D341Med (cell line): ENCODE measurements around the gene SYNC.
"Not testable (repeated sequence)": the region's sequence is repeated elsewhere in the genome, so short reads cannot be mapped to it uniquely, and the experiment has no call there.

Source experiments
- DNase-seq: peaks from one replicate; pipeline ENCODE4 v3.0.0; 2012; ENCODE audit warnings: low spot score

The SYNC gene

GRCh38 chr1:32724678-32725614 is 22.4 kb upstream of the SYNC start:
- peak; percentile 50 for DNase-seq

- DNase-seq, result no peak
These were observed 17.2 kb upstream of the SYNC start for GRCh38 chr1:32719681-32720275.

- no peak for DNase-seq
These were observed 16.0 kb upstream of the SYNC start for GRCh38 chr1:32718527-32718926.

- no peak for DNase-seq
These were observed 15.5 kb upstream of the SYNC start for GRCh38 chr1:32718036-32718435.

- no peak for DNase-seq
These were observed 14.9 kb upstream of the SYNC start for GRCh38 chr1:32717503-32717902.

- peak; percentile 69 for DNase-seq
These were observed 14.0 kb upstream of the SYNC start for GRCh38 chr1:32716312-32717148.

GRCh38 chr1:32715901-32716311 is 13.3 kb upstream of the SYNC start:
- no peak for DNase-seq

GRCh38 chr1:32714277-32714676 is 11.7 kb upstream of the SYNC start:
- no peak for DNase-seq

GRCh38 chr1:32713081-32713480 is 10.5 kb upstream of the SYNC start:
- DNase-seq, result no peak

- DNase-seq, result not testable (repeated sequence)
These were observed 8.7 kb upstream of the SYNC start for GRCh38 chr1:32711221-32711620.

GRCh38 chr1:32709476-32709875 is 6.9 kb upstream of the SYNC start:
- no peak for DNase-seq

- DNase-seq, result no peak
These were observed 6.5 kb upstream of the SYNC start for GRCh38 chr1:32709075-32709474.

GRCh38 chr1:32706491-32706890 is 3.9 kb upstream of the SYNC start:
- DNase-seq, result no peak

- no peak for DNase-seq
These were observed 2.9 kb upstream of the SYNC start for GRCh38 chr1:32705516-32705915.

- no peak for DNase-seq
These were observed 1.1 kb upstream of the SYNC start for GRCh38 chr1:32703479-32704291.

GRCh38 chr1:32701951-32702598 is 495 bp downstream of the SYNC start:
- no peak for DNase-seq

- no peak for DNase-seq
These were observed 1.1 kb downstream of the SYNC start for GRCh38 chr1:32701421-32701911.

- not testable (repeated sequence) for DNase-seq
These were observed 5.6 kb downstream of the SYNC start for GRCh38 chr1:32696996-32697395.

- no peak for DNase-seq
These were observed 6.5 kb downstream of the SYNC start for GRCh38 chr1:32696041-32696440.

- no peak for DNase-seq
These were observed 7.3 kb downstream of the SYNC start for GRCh38 chr1:32695098-32695904.
